Rectal smooth muscle tissue (tissue), 1 donor: Measurements from ENCODE around the gene APOL3.
"Not testable (repeated sequence)": the region's sequence is repeated elsewhere in the genome, so short reads cannot be mapped to it uniquely, and the experiment has no call there.

Source experiments
- H3K27ac ChIP-seq: one replicate; pipeline ENCODE4 v1.7.0; 2013; ENCODE audit warnings: low read depth, low read length, inconsistent platforms
- H3K27me3 ChIP-seq: one replicate; pipeline ENCODE4 v1.7.0; 2013; ENCODE audit warnings: low read length; ENCODE audit not compliant: control insufficient read depth, insufficient read depth
- H3K36me3 ChIP-seq: one replicate; pipeline ENCODE4 v1.7.0; 2013; ENCODE audit warnings: low read length; ENCODE audit not compliant: control insufficient read depth, insufficient read depth
- H3K4me1 ChIP-seq: one replicate; pipeline ENCODE4 v1.7.0; 2013; ENCODE audit warnings: low read length; ENCODE audit not compliant: control insufficient read depth, insufficient read depth
- H3K4me3 ChIP-seq: one replicate; pipeline ENCODE4 v1.7.0; 2013; ENCODE audit warnings: low read length
- H3K9ac ChIP-seq: one replicate; pipeline ENCODE4 v1.7.0; 2013; ENCODE audit warnings: low read length

APOL3 gene

DNA sequence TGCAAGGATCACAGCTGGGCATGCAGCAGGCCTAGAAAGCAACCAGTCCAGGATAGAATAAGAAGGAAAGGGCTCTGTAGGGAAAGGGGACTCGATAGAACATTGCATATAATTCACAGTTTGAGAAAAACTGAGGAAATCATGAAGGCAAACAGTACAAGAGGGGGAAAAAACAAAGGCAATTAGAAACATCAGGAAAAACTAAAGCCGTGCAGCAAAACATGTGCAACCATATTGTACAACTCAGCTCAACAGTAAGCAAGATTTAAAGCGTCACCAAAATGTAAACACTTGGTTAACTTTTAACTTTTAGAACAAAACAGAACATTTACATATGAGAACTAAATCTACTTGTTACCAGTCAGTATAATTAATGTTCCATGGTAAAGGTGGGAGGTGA, 8.5 kb downstream of the APOL3 start:
- H3K4me1 ChIP-seq: peaks cover 15% of the 10 kb centered on the region

DNA sequence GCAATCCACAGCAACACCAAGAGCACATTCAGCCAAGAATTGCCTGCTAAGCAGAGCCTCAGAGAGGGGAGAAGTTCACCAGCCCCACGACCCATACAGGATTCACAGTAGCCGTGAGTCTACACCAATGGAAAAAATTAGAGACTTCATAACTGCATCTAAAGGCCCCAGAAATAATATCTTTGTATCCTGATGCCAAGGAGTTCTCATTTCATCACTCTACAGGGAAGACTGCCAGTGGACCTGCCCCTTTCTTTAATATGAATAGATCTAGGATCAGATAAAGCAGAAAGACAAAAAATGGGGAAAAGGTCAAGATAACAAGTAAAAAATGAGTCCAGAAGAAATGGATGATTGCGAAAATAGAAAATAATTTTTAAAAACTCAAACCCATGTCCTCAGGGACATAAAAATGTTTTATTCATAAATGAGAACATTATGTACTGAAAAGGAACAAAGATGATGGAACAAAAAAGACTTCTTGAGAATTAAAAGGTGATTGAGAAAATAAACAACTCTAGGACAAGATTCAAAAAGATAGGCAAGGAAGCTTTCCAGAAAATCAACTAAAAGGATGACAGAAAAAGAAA, 9.5 kb downstream of the APOL3 start:
- Histone ChIP-seq H3K27ac (no peak overlapping the region), H3K27me3 (no peaks in the 10 kb centered on the region), H3K9ac (no peak overlapping the region), H3K4me1 (peaks cover 12% of the 10 kb centered on the region), H3K4me3 (no peak overlapping the region), H3K36me3 (no peaks in the 10 kb centered on the region)

More for the DNA sequence above, 8.5 kb downstream of the APOL3 start:
- H3K27ac ChIP-seq: no peak overlapping the region
- no peak overlapping the region for H3K4me3 ChIP-seq
- H3K9ac ChIP-seq: no peak overlapping the region
- no peaks in the 10 kb centered on the region for H3K36me3 ChIP-seq
- H3K27me3 ChIP-seq: no peaks in the 10 kb centered on the region

DNA sequence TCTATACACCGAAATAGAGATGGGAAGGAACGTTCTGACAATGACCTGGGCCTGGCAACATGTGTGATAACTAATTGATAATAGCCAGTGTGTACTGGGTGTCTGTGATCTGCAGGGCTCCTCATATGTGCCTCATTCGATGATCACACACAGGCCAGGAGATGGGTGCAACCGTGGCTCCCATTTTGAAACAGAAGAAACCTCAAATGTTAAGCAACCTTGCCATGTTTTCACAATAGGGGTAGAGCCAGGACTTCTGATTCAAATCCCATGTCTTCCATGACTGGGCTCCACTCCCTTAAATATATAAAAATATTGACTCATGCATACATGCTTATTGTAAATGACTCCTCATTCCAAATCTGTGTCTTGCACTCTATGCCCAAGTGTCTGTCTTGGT, 11.1 kb downstream of the APOL3 start:
- no peak overlapping the region for H3K27ac ChIP-seq
- H3K4me1 ChIP-seq: peaks cover 6% of the 10 kb centered on the region
- H3K9ac ChIP-seq: no peak overlapping the region
- H3K27me3 ChIP-seq: no peaks in the 10 kb centered on the region
- no peaks in the 10 kb centered on the region for H3K36me3 ChIP-seq
- no peak overlapping the region for H3K4me3 ChIP-seq

DNA sequence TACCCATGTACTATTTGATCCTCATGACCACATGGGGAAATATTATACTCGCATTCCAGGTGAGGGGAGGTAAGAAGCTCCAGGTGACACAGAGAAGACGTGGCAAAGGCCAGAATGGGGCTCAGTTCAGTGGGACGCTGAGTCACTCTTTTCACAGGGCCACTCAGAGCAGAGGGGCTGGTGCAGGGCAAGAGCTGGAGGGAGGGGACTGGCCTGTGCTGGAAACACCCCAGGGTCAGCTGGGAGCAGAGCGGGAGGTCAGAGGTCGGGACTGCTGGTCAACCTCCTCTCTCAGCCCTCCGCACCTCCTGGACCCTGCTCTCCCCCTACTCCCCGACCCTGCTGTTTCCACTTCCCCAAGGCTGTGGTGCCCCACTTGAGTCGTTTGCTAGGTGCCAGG, 12.1 kb downstream of the APOL3 start:
- Histone ChIP-seq H3K36me3 (peaks cover 5% of the 10 kb centered on the region), H3K4me3 (no peak overlapping the region), H3K27ac (no peak overlapping the region), H3K4me1 (peaks cover 6% of the 10 kb centered on the region), H3K27me3 (no peaks in the 10 kb centered on the region), H3K9ac (no peak overlapping the region)

DNA sequence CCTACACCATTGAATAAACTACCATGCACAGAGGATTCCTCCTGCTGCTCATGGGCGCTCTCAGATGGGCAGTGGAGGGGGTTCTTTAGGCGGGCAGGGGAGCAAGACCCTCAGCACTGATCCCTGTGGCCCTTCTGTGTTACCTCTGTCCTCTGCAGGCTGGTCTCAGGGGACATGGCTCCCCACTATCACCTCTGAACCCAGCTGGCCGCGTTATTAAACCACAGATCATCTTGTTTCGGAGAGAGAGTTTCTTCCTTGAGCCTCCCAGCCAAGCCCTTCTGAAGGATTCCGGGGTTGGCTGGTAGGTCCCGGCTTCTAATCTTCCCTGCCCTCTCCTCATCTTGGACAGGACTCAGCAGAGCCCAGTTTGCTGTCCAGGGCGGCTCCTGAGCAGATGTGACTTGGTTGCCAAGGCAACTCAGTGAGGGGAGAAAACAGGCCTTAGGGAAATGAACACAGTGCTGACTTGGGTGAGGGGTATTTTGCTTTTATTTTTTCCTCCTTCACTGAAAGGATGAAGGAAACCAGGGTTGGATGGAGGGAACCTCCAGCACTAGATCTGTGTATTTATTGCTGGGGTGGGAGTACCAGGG, 13.3 kb downstream of the APOL3 start:
- H3K9ac ChIP-seq: no peak overlapping the region
- peak overlapping the region; percentile 16 for H3K27ac ChIP-seq
- no peaks in the 10 kb centered on the region for H3K27me3 ChIP-seq

DNA sequence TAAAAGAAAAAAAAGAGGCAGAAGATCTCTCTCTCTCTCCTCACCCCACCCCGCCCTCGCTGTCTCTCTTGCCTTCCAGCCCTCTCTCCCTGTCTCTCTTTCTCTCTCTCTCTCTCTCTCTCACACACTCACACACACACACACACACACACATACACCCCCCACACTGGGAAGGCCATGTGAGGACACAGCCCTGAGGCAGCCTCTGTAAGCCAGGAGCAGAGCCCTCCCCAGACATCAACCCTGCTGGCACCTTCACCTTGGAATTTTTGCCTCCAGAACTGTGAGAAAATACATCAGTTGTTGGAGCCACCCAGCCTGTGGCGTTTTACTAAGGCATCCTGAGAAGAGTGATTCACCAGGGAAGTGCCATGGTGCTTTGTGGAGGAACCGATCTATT, 14.7 kb downstream of the APOL3 start:
- H3K4me1 ChIP-seq: peaks cover 6% of the 10 kb centered on the region
- H3K9ac ChIP-seq: no peak overlapping the region
- H3K27me3 ChIP-seq: no peaks in the 10 kb centered on the region
- no peak overlapping the region for H3K27ac ChIP-seq
- H3K4me3 ChIP-seq: no peak overlapping the region
- H3K36me3 ChIP-seq: peaks cover 7% of the 10 kb centered on the region

More for the DNA sequence above, 13.3 kb downstream of the APOL3 start:
- Histone ChIP-seq H3K36me3 (peaks cover 5% of the 10 kb centered on the region), H3K4me1 (peaks cover 6% of the 10 kb centered on the region), H3K4me3 (no peak overlapping the region)

DNA sequence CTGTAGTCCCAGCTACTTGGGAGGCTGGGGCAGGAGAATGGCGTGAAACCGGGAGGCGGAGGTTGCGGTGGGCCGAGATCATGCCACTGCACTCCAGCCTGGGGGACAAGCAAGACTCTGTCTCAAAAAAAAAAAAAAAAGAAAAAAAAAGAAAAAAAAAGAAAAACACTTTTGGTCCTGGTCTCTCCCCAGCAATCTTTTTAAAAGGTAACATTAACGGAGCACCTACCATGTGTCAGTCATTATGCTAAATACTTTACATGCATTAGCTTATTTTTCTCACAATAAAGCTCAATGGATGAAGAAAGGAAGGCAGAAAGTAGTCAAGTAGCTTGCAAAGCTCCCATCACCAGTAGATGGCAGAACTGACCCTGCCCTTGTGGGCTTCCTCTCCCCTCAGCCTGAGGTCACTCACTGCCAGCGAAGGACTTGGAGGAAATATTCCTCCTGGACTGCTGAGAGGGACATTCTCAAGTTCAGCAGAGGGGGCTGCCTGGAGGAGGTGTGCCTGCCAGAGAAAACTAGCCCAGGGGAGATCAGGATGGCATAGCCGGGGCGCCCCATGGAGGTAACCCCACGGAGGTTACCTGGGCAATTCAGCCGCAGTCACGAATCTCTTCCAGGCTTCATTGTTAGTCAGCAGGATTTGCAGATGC, 15.5 kb downstream of the APOL3 start:
- Histone ChIP-seq H3K36me3 (peaks cover 7% of the 10 kb centered on the region), H3K27ac (no peak overlapping the region), H3K27me3 (no peaks in the 10 kb centered on the region), H3K4me1 (peaks cover 6% of the 10 kb centered on the region), H3K4me3 (no peak overlapping the region), H3K9ac (no peak overlapping the region)

DNA sequence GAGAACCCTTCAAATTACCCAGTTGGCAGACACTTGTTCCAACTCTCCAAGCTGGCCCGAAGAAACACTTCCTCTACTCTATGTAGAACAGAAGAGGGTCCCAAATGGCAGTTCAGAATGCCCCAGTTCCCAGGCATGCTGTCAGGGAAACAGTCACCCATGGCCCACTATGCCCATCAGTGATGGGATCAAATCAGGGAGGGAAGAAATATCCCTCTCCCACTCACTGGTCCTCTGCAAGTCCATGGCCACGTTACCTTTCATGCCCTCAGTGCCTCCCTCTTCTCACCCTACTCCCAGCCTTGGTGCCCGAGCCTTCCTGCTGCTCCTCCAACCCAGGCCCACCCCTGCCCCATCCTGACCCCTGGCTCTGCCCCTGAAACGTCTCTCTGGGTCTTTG, 16.6 kb downstream of the APOL3 start:
- no peak overlapping the region for H3K27ac ChIP-seq
- H3K4me3 ChIP-seq: no peak overlapping the region
- H3K4me1 ChIP-seq: peaks cover 6% of the 10 kb centered on the region
- no peak overlapping the region for H3K9ac ChIP-seq
- peaks cover 7% of the 10 kb centered on the region for H3K36me3 ChIP-seq
- no peaks in the 10 kb centered on the region for H3K27me3 ChIP-seq

DNA sequence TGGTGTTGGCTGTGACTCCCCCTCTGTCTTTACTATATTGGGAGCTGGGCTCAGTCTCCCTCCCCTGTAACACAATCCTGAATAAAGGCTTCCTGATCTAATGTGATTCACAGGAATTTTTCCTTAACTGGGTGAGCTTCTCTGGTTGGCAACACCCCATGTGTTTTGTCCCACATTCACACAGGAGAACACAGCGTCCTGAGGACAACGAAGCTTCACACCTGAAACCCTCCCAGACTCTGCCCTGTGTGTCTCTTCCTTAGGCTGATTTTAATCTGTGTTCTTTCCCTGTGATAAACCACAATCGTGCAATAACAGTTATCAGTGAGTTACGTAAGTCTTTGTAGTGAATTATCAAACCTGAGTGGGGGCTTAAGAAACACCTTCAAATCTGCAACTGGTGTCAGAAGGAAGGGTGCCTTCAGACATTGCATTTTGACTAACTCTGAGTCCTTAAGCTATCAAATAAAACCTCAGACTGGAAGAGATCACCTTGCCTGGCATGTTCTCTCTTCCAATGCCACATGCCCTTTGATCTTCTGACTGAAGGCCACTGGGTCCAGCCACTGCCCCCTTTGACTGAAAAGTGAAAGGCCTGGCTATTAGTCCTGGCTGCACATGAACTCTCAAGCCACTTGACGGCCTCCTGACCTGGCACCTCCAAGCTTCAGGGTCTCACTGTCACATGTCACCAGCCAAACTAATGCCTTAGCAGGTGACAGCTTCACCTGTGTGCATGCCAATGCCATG, 17.3 kb downstream of the APOL3 start:
- Histone ChIP-seq H3K27ac (no peak overlapping the region), H3K36me3 (peaks cover 7% of the 10 kb centered on the region), H3K4me1 (peaks cover 6% of the 10 kb centered on the region), H3K27me3 (no peaks in the 10 kb centered on the region), H3K9ac (no peak overlapping the region), H3K4me3 (no peak overlapping the region)

DNA sequence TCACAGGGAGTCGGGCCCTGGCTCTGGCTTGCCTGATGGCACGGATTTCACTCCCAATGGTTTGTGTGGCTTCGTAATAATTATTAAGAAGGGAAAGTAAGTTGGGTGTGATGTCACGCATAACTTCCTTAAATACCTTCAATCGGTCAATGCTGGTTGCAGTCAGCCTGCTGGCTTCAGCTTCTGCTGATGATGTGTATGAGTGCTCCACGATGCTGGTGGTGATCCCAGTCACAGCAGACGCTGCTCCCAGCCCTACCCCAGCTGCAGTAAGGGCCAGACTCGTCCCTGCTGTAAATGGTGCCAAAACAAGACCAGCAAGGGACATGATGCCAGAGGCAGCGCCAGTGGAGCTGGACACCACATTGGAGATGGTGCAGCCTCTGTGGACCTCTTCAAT, 19.1 kb downstream of the APOL3 start:
- H3K36me3 ChIP-seq: peaks cover 7% of the 10 kb centered on the region
- H3K27me3 ChIP-seq: no peaks in the 10 kb centered on the region
- no peak overlapping the region for H3K9ac ChIP-seq
- H3K4me3 ChIP-seq: no peak overlapping the region
- no peak overlapping the region for H3K27ac ChIP-seq
- H3K4me1 ChIP-seq: peaks cover 6% of the 10 kb centered on the region

DNA sequence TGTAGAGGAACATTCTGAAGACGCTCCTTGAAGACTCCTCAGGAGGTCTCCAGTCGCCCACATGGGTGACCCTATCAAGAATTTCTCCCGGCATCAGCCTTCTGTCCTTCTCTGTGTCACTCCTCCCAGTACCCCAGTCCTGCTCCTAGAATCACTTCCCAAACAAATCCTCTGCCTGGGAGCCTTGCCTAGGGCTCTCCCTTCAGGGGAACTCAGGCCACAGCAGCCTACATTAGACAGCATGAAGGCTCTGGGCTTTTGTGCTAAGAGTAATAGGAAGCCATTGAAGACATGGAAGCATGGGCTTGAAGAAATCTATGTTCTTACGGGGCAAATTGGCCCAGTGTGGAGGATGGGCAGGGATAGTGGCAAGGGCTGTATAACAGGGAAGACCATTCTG, 21.8 kb downstream of the APOL3 start:
- not testable (repeated sequence) for H3K27me3 ChIP-seq, H3K36me3 ChIP-seq, H3K9ac ChIP-seq

DNA sequence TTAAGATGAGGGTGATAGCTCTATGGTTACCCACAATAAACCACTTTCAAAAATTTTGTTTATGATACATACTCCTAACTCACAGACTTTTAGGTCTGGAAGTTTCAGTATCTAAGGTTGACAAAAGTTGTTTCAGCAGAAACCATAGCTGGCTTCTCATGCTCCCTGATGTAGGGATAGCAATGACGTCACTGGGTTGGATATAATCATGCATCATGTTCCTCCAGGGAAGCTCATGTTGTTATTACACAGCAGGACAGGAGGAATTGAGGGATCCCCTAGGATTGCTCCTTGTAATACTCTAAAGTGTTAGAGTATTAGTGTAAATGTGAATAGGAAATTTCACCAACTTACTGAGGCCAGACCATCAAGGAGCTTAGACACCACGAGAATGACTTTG, 23.6 kb downstream of the APOL3 start:
- no peak overlapping the region for H3K4me3 ChIP-seq
- no peak overlapping the region for H3K9ac ChIP-seq
- H3K36me3 ChIP-seq: peaks cover 3% of the 10 kb centered on the region
- H3K27ac ChIP-seq: no peak overlapping the region
- H3K4me1 ChIP-seq: no peaks in the 10 kb centered on the region
- no peaks in the 10 kb centered on the region for H3K27me3 ChIP-seq

More for the DNA sequence above, 21.8 kb downstream of the APOL3 start:
- H3K27ac ChIP-seq, H3K4me3 ChIP-seq, H3K4me1 ChIP-seq: not testable (repeated sequence)
